OCI-LY7 (cell line): Measurements from ENCODE around the gene ANKFN1.

ENCODE experiments used
- EZH2phosphoT487 ChIP-seq: fragments of 200-600 bp; sonication (generic); IDR thresholded peaks from 2 replicates; pipeline ENCODE4 v1.6.1; 2018; ENCODE audit warnings: low read depth, borderline replicate concordance, mild to moderate bottlenecking, mixed run types, antibody characterized with exemption, low read length, moderate library complexity, mixed read lengths
- TF ChIP-seq, protein P1 (sequence below): fragments of 200-600 bp; sonication (generic); conservative IDR thresholded peaks from 2 replicates; pipeline ENCODE4 v1.5.1; 2014; ENCODE audit warnings: mild to moderate bottlenecking, antibody characterized with exemption, low read length, moderate library complexity, mixed read lengths

DNA sequence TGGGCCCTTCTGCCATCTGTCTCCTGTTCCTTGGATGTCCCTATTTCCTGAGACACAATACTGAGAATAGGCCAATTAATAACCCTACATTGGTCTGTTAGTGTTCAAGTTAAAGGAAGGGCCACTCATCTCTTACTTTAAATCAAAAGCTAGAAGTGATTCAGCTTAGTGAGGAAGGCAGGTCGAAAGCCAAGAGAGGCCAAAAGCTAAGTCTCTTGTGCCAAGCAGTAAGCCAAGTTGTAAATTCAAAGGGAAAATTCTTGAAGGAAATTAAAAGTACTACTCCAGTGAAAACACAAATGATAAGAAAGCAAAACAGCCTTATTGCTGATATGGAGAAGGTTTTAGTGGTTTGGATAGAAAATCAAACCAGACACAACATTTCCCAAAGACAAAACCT lies 28.8 kb downstream of the ANKFN1 start:
- TF ChIP-seq, protein P1, sequence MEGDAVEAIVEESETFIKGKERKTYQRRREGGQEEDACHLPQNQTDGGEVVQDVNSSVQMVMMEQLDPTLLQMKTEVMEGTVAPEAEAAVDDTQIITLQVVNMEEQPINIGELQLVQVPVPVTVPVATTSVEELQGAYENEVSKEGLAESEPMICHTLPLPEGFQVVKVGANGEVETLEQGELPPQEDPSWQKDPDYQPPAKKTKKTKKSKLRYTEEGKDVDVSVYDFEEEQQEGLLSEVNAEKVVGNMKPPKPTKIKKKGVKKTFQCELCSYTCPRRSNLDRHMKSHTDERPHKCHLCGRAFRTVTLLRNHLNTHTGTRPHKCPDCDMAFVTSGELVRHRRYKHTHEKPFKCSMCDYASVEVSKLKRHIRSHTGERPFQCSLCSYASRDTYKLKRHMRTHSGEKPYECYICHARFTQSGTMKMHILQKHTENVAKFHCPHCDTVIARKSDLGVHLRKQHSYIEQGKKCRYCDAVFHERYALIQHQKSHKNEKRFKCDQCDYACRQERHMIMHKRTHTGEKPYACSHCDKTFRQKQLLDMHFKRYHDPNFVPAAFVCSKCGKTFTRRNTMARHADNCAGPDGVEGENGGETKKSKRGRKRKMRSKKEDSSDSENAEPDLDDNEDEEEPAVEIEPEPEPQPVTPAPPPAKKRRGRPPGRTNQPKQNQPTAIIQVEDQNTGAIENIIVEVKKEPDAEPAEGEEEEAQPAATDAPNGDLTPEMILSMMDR, result no peak
- no peak for TF ChIP-seq EZH2phosphoT487
